Mucosa of stomach (tissue), 1 donor: ENCODE measurements around the gene RUVBL2.

ENCODE experiments used
- H3K27me3 ChIP-seq: one replicate; pipeline ENCODE4 v1.7.0; 2013; ENCODE audit warnings: mild to moderate bottlenecking, low read length; ENCODE audit not compliant: control insufficient read depth, insufficient read depth
- H3K36me3 ChIP-seq: one replicate; pipeline ENCODE4 v1.7.0; 2013; ENCODE audit warnings: low read length; ENCODE audit not compliant: control insufficient read depth, insufficient read depth
- H3K4me1 ChIP-seq: one replicate; pipeline ENCODE4 v1.7.0; 2013; ENCODE audit warnings: mild to moderate bottlenecking, low read length; ENCODE audit not compliant: control insufficient read depth, insufficient read depth
- H3K4me3 ChIP-seq: one replicate; pipeline ENCODE4 v1.7.0; 2013; ENCODE audit warnings: low read length
- H3K9ac ChIP-seq: one replicate; pipeline ENCODE4 v1.7.0; 2013; ENCODE audit warnings: mild to moderate bottlenecking, low read length, moderate library complexity
- H3K9me3 ChIP-seq: one replicate; pipeline ENCODE4 v1.7.0; 2013; ENCODE audit warnings: mild to moderate bottlenecking, low read length, moderate library complexity; ENCODE audit not compliant: control insufficient read depth
- donor health status: Pancreatic carcinoma.

The RUVBL2 gene

GRCh38 chr19:48966541-48967345 lies 26.9 kb upstream of the RUVBL2 start:
- peak overlapping the region; percentile 81 for H3K9ac ChIP-seq
- H3K4me3 ChIP-seq: peak overlapping the region; percentile 66
- H3K27me3 ChIP-seq: no peaks in the 10 kb centered on the region
- peaks cover 4% of the 10 kb centered on the region for H3K36me3 ChIP-seq
- H3K4me1 ChIP-seq: peaks cover 42% of the 10 kb centered on the region
- no peaks in the 10 kb centered on the region for H3K9me3 ChIP-seq

GRCh38 chr19:48967346-48968178 lies 26.1 kb upstream of the RUVBL2 start:
- Histone ChIP-seq H3K9ac (peak overlapping the region; percentile 81), H3K36me3 (peaks cover 4% of the 10 kb centered on the region), H3K4me3 (no peak overlapping the region), H3K4me1 (peaks cover 34% of the 10 kb centered on the region), H3K27me3 (no peaks in the 10 kb centered on the region), H3K9me3 (no peaks in the 10 kb centered on the region)

- Histone ChIP-seq H3K4me1 (peaks cover 27% of the 10 kb centered on the region), H3K9ac (peak overlapping the region; percentile 9), H3K4me3 (no peak overlapping the region)
These were observed 25.5 kb upstream of the RUVBL2 start for GRCh38 chr19:48968179-48968661.

GRCh38 chr19:48968813-48969218 lies 24.9 kb upstream of the RUVBL2 start:
- Histone ChIP-seq H3K27me3 (no peaks in the 10 kb centered on the region), H3K4me1 (peaks cover 21% of the 10 kb centered on the region), H3K4me3 (no peak overlapping the region), H3K9me3 (no peaks in the 10 kb centered on the region), H3K36me3 (peaks cover 4% of the 10 kb centered on the region), H3K9ac (no peak overlapping the region)

More at GRCh38 chr19:48968179-48968661, 25.5 kb upstream of the RUVBL2 start:
- H3K36me3 ChIP-seq: peaks cover 4% of the 10 kb centered on the region
- H3K27me3 ChIP-seq: no peaks in the 10 kb centered on the region
- no peaks in the 10 kb centered on the region for H3K9me3 ChIP-seq

- H3K4me3 ChIP-seq: no peak overlapping the region
- no peaks in the 10 kb centered on the region for H3K9me3 ChIP-seq
- H3K27me3 ChIP-seq: no peaks in the 10 kb centered on the region
- H3K36me3 ChIP-seq: peaks cover 4% of the 10 kb centered on the region
- H3K9ac ChIP-seq: no peak overlapping the region
- peaks cover 15% of the 10 kb centered on the region for H3K4me1 ChIP-seq
These were observed 24.2 kb upstream of the RUVBL2 start for GRCh38 chr19:48969276-48970138.

- Histone ChIP-seq H3K4me3 (no peak overlapping the region), H3K9ac (no peak overlapping the region), H3K36me3 (peaks cover 4% of the 10 kb centered on the region), H3K4me1 (peaks cover 12% of the 10 kb centered on the region), H3K9me3 (no peaks in the 10 kb centered on the region), H3K27me3 (no peaks in the 10 kb centered on the region)
These were observed 23.4 kb upstream of the RUVBL2 start for GRCh38 chr19:48970139-48970766.

- Histone ChIP-seq H3K9me3 (no peaks in the 10 kb centered on the region), H3K27me3 (no peaks in the 10 kb centered on the region), H3K4me1 (peaks cover 12% of the 10 kb centered on the region), H3K9ac (no peak overlapping the region), H3K4me3 (no peak overlapping the region), H3K36me3 (peaks cover 4% of the 10 kb centered on the region)
These were observed 22.7 kb upstream of the RUVBL2 start for GRCh38 chr19:48970923-48971395.

GRCh38 chr19:48975947-48976847 lies 17.5 kb upstream of the RUVBL2 start:
- H3K36me3 ChIP-seq: peaks cover 3% of the 10 kb centered on the region

GRCh38 chr19:48977061-48977460 lies 16.6 kb upstream of the RUVBL2 start:
- no peak overlapping the region for H3K4me3 ChIP-seq
- no peak overlapping the region for H3K9ac ChIP-seq
- no peaks in the 10 kb centered on the region for H3K4me1 ChIP-seq
- no peaks in the 10 kb centered on the region for H3K27me3 ChIP-seq
- no peaks in the 10 kb centered on the region for H3K9me3 ChIP-seq
- H3K36me3 ChIP-seq: peaks cover 3% of the 10 kb centered on the region

More at GRCh38 chr19:48975947-48976847, 17.5 kb upstream of the RUVBL2 start:
- Histone ChIP-seq H3K4me1 (no peaks in the 10 kb centered on the region), H3K27me3 (no peaks in the 10 kb centered on the region), H3K9ac (no peak overlapping the region), H3K4me3 (no peak overlapping the region), H3K9me3 (no peaks in the 10 kb centered on the region)

GRCh38 chr19:48982280-48982679 lies 11.4 kb upstream of the RUVBL2 start:
- Histone ChIP-seq H3K27me3 (no peaks in the 10 kb centered on the region), H3K4me3 (no peak overlapping the region), H3K9ac (no peak overlapping the region), H3K9me3 (no peaks in the 10 kb centered on the region), H3K36me3 (peaks cover 8% of the 10 kb centered on the region), H3K4me1 (no peaks in the 10 kb centered on the region)
